Astrocyte (in vitro differentiated cells and primary cell): ENCODE data around the gene ZNF385B.

Experiments used
- CTCF ChIP-seq: IDR thresholded peaks from 2 replicates; pipeline ENCODE4 v1.5.1; 2011; ENCODE audit warnings: low read depth, mild to moderate bottlenecking, inconsistent platforms, low read length, moderate library complexity; ENCODE audit not compliant: insufficient read depth
- EZH2 ChIP-seq: IDR thresholded peaks from 2 replicates; pipeline ENCODE4 v1.6.1; 2012; ENCODE audit warnings: mild to moderate bottlenecking, low read length, inconsistent platforms; ENCODE audit not compliant: insufficient read depth

DNA sequence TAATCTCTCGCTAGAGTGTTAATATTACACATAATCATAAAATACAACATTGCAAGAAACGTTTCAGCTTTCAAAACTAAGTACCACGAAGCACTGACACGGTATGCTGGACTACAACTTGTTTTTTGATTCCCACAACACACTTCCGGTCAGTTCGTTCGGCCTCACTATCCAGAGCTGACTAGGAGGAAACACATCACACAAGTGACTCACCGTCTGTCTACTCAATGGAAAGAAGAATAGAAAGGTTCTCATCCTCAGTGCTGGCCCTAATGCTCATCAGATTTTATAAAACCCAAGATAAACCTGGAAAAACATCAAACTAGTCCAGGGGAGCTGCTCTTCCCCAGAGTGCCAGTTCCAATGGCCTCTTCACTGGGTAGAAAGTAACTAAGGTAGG, 42.9 kb downstream of the ZNF385B start:
- no peak for TF ChIP-seq CTCF
- no peak for TF ChIP-seq EZH2
